HG03108 (cell line): ENCODE results near the gene KIR2DL3.
"Not testable (repeated sequence)": the region's sequence is repeated elsewhere in the genome, so short reads cannot be mapped to it uniquely, and the experiment has no call there.

Source experiments
- ATAC-seq: cut with Tn5 transposase; IDR thresholded peaks from one replicate; pipeline ENCODE4 v1.9.1; 2021; ENCODE audit warnings: moderate library complexity; ENCODE audit not compliant: unreplicated experiment

The KIR2DL3 gene

GRCh38 chr19:54741950-54742349, 3.6 kb downstream of the KIR2DL3 start:
- not testable (repeated sequence) for ATAC-seq

- ATAC-seq, result not testable (repeated sequence)
Measured at GRCh38 chr19:54744080-54744479, 5.8 kb downstream of the KIR2DL3 start.

- ATAC-seq, result not testable (repeated sequence)
Measured at GRCh38 chr19:54747614-54748322, 9.5 kb downstream of the KIR2DL3 start.

GRCh38 chr19:54750276-54750675, 12.0 kb downstream of the KIR2DL3 start:
- ATAC-seq, result not testable (repeated sequence)

- ATAC-seq, result not testable (repeated sequence)
Measured at GRCh38 chr19:54756204-54757110, 18.1 kb downstream of the KIR2DL3 start.

GRCh38 chr19:54758577-54758976, 20.3 kb downstream of the KIR2DL3 start:
- ATAC-seq, result not testable (repeated sequence)

- not testable (repeated sequence) for ATAC-seq
Measured at GRCh38 chr19:54764219-54764618, 25.9 kb downstream of the KIR2DL3 start.

- not testable (repeated sequence) for ATAC-seq
Measured at GRCh38 chr19:54766464-54766863, 28.2 kb downstream of the KIR2DL3 start.

GRCh38 chr19:54769646-54770045, 31.3 kb downstream of the KIR2DL3 start, which contains the start of gene KIR2DL1:
TSS of gene KIR2DL1 (plus strand) at chr19:54769793. CDS start at chr19:54769851, 58 bp downstream.
- not testable (repeated sequence) for ATAC-seq

- ATAC-seq, result not testable (repeated sequence)
Measured at GRCh38 chr19:54770511-54770910, 32.2 kb downstream of the KIR2DL3 start.

- ATAC-seq, result not testable (repeated sequence)
Measured at GRCh38 chr19:54771018-54771960, 33.0 kb downstream of the KIR2DL3 start.

GRCh38 chr19:54772666-54773065, 34.4 kb downstream of the KIR2DL3 start:
- ATAC-seq, result not testable (repeated sequence)

- not testable (repeated sequence) for ATAC-seq
Measured at GRCh38 chr19:54775095-54775815, 36.9 kb downstream of the KIR2DL3 start.

GRCh38 chr19:54775830-54776229, 37.5 kb downstream of the KIR2DL3 start:
- ATAC-seq, result not testable (repeated sequence)

- not testable (repeated sequence) for ATAC-seq
Measured at GRCh38 chr19:54777851-54778250, 39.5 kb downstream of the KIR2DL3 start.

- not testable (repeated sequence) for ATAC-seq
Measured at GRCh38 chr19:54778896-54779295, 40.6 kb downstream of the KIR2DL3 start.

- not testable (repeated sequence) for ATAC-seq
Measured at GRCh38 chr19:54782916-54783315, 44.6 kb downstream of the KIR2DL3 start.

GRCh38 chr19:54786091-54786723, 47.9 kb downstream of the KIR2DL3 start:
- not testable (repeated sequence) for ATAC-seq

- not testable (repeated sequence) for ATAC-seq
Measured at GRCh38 chr19:54788154-54788553, 49.8 kb downstream of the KIR2DL3 start.
